Fibroblast of peridontal ligament (primary cell): ENCODE measurements around the gene ASTN2.

ENCODE experiments used
- DNase-seq: peaks from one replicate; pipeline ENCODE4 v3.0.0-alpha.2; 2010; ENCODE audit errors: extremely low read depth

Gene ASTN2

DNA sequence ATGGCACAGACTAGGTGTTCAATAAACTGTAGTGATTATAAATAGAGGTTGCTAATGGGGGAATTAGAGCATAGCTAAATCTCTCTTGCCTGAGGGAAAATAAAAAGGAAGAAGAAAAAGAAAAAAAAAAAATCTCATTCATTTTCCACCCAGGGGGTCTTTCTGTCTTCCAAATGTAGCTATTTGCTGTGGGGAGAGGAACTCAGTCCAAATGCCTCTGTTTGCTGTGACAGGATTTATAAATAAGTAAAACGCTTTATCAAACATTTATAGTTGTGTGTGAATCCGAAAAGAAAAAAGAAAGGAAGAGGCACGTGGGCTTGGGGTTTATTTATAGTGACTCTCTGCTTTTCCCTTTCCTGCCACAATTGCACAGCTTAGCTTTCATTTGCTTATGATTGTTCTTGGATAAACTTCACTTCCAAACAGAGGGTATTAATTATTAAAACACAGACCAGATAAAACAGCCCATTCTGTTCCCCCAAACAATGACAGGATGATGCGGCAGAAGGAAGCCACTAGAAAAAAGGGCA, 245.7 kb downstream of the ASTN2 start:
- no peak for DNase-seq

DNA sequence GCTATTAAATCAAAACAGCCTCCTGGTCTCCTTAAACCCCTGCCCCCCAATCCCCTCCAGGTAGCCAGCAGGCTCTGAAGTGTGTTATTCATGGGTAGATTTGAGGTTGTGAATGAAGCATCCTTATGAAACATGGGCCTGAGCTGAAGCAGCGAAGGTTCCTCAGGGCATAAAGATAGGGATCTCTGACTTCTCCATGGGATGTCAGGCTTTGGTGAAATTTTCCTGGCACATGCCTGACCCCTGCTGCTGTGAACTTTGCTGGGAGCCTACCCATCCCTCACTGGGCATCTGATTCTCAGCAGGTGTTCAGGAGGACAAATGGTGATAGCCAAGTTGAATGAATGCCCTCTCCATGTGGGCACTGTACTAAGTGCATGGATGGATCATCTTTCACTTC, 250.3 kb downstream of the ASTN2 start:
- DNase-seq, result no peak

DNA sequence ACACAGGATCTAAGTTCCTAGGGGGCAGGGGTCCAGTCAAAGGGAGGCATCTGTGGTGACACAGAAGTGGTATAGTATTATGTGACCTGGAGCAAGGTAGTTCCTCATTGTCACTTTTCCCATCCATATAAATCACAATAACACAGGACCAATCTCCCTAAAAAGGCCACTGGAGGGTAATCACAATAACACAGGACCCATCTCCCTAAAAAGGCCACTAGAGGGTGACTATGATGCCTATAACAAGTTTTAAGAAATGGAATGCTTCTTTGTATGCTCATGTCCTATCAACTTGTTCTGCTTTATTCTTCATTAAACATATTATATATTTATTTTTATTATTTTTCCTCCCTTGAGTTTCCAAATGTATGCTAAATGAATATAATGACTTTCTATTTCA, 254.6 kb downstream of the ASTN2 start:
- DNase-seq, result no peak

DNA sequence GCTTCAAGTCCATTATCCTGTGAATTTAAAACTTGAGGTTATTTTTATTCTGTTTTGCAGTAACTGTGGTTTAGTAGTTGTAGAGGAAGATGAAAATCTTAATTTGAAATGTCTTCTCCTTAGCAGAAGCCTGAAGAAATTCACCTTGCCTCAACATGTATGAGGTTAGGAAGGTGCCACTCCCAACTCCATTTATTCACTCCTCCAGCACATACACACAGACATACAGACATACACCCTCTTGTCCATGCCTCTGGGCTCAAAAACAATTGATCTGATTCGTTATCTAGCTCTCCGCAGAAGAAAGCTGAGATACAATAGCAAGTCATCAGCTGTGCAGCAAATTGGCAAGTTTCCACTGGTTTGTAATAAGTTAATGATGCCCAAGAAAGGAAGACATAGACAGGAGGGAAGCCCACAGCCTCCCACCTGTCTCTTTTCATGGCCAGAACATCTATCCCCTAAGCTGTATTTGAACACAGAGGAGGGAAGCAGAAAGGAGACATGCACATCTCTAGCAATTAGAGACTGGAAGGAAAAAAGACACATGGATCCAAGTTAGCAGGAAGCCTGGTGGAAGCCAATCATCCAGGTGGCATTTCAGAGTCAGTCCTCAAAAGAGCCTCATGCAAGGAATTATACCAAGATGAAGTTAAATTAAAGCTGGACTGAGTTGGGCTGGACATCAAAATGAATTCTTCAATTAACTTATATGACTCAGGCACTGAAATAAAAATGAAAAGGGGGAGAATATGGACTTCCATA, 257.9 kb downstream of the ASTN2 start:
- DNase-seq, result no peak

DNA sequence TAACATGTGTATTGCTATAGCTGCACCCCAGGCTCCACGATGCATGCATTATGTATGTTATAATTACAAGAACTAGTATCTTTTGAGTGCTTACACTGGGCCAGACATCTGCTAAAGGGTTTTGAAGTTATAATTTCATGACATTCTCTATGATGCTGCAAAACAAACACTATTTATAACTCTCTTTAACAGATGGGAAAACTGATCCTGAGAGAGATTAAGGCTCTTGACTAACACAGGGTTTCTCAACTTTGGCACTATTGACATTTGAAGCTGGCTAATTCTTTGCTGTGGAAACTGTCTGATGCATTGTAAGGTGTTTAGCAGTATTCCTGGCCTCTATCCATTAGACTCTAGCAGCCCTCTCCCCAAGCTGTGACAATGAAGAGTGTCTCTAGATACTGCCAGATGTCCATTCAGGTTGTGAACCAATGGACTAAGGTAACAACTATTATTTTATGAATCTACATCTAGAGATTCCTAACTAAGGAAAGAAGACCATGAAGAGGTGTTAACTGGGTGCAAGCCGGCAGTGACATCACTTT, 258.6 kb downstream of the ASTN2 start:
- DNase-seq, result no peak

DNA sequence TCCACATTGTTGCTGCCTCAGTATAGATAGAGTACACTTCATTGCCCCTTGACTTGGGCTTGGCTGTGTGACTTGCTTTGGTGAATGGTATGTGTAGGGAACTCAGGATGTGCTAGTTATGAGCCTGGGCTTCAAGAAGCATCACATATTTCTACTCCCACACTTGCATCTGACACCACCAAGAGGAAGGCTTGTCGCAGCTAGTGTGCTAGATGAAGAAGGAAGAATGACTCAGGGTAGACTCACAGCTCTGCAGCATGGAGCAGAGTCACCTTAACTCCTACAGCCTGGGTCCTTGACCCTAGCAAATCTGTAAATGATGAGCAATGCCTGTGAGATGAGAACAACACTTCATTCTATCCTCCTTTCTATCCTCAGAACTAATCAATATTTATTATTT, 261.8 kb downstream of the ASTN2 start:
- DNase-seq, result no peak

DNA sequence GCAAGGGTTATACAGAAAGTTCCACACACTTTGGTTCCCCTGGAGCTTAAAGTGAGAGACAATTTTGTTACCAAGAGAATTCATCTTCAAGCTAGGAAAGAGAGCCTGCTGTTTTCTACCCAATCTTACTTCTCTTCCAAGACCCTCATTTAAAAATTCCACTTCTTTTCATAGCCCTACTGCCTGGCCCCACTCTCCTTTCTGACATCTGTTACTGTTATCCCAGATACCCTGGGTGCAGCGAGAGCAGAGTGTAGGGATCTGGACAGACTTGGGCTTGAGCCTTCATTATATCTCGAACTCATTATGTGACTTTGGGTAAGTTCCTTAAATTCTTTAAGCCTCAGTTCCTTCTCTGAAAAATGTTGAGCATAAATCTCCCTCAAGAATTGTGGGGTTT, 263.1 kb downstream of the ASTN2 start:
- no peak for DNase-seq

DNA sequence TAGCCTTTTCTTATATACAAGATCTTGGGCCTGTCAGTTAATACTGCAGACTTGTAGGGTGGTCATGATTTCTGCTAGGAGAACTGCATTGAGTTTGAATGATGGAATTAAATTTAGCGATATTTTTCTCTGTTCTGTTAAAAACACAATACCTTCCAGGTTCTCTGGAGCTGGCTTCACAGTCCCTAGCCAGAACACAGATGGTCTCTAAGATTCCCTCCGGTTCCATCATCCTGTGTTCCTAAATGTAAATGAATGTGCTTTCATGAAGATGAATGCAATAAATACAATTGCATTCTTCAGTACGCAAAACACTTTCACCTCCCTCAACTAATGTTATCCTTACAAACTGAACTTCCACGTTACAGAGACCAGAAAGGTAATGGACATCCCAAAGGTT, 264.9 kb downstream of the ASTN2 start:
- no peak for DNase-seq

DNA sequence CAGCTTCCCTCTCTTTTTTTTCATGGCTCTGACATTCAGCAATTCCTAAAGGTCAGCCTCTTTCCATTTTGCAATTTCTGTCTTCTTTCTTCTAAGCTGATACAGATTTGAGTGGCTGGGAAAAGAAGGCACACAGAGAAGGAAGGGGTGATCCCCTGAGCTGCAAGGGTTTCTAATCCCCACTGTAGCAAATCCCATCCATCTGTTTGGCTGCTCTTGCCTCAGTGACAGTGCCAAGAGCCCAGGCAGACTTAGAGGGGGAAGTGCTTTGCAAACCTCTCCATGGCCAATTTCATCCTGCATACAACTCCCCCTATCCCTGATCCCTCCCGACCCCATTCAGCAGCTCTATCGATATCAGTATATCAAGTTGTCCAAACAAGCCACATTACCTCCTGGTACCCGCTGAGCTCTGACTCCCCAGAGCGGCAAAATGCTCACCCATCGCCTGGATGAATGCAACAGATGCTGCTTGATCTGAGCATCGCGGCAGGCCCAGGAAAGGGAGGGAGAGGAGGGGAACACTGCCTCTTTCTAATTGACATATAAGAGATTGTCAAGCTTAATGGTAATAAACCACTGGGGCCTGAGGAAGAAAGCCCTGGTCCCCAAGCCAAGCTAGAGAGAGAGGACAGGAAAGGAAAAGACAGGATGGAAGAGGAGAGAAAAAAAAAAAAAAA, 268.9 kb downstream of the ASTN2 start:
- DNase-seq, result no peak

DNA sequence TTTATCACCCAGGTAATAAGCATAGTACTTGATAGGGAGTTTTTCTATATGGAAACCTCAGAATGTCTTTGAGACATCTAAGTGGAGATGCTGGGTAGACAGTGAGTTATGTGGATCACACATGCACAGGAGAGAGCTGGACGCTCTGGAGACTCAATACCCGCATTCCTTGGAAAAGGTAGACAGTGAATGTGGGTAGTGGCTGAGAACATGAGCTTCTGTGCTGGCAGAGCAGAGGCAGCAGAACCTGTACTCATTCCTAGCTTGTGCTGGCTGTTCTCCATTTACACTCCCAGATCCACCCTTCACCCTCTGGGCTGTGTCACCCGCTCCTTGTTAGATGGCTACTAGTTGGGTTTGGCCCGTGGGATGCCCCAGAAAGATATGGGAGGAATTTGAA, 269.8 kb downstream of the ASTN2 start:
- DNase-seq, result no peak

DNA sequence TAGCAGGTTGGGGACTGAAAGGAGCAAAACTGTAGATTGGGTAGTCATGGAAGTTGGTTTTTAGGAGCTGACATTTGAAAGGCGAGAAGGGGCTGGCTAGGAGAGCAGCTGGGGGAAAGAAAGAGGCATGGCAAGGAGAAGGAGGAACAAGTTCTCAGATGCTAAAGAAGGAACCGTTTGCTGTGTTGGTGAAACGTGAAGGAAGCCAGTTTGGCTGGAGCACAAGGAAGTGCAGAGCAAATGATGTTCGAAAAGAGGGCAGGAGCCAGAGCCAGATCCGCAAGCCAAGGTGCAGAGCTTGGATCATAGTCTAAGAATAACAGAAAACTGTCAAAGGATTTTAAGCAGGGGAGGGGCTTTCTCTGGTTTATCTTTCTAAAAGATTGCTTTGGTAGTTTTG, 276.6 kb downstream of the ASTN2 start:
- DNase-seq, result no peak

DNA sequence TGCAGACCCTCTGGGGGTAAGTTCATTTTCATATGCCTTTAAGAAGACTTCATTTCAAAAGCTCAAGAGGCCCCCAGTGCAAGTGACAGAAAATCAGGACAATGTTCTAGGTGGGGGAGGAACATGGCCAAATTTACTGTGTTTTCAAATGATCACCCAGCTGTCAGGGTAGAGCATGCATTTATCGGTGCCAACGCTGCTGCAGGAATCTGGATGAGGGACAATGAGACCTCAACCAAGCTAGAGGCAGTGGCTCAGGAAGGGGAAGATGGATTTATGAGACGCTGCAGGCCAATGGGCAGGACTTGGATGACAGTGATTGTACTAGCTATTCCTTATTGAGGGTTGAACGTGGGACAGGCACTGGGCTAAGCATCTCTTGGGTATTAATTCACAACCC, 278.4 kb downstream of the ASTN2 start:
- DNase-seq, result no peak

DNA sequence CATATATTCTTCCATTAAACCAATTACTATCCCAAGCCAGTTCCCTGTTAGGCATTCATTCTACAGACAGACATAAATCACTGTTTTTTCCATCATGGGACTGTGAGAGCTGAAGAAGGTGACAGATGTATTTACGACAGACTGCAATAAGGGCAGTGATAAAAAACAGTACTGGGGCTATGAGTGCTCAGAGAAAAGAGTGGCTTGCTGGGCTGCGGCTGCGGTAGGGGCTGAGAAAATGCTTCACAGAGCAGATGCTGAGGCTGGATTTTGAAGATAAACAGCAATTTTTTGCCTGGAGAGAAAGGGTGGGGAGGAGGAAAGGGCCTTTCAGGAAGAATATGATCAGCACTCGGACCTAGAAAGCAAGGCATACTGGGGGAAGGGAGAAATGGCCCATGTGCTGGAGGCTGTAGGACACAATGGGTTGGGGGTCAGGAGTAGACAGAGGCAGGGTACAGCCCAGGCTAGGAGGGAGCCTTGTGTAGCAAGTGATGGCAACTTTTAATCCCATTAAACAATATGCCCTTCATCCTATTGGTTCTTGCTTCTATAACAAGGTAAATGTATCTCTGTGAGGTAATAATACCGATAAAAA, 279.3 kb downstream of the ASTN2 start:
- no peak for DNase-seq

DNA sequence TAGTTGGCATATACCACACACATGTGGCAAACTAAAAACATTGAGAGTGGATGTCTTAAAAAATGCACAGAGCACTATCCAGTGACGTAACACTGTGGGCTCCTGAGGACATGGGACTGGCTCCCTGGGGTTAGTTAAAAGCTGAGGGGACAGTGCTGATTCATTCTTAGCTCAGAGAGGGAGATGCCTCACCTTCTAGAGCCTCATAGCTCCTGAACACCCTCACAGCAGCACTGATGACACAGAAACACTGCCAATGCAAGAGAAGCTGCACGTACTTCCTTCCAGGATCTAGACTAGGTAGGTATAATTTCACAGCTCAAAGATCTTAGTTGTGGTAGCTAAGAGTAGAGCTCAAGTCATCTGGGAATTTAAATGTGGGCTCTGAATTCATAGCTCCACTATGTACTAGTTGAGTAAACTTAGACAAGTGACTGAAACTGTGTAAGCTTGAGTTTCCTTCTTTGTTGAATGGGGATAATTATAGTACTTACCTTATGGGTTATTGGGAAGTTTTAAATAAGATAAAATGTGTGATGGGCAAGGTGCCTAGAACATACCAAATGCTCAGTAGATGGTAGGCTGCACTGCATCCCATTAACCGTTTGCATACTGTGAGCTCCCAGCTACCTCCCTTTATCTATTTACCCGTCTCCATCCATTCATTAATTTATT, 279.9 kb downstream of the ASTN2 start:
- DNase-seq, result no peak

DNA sequence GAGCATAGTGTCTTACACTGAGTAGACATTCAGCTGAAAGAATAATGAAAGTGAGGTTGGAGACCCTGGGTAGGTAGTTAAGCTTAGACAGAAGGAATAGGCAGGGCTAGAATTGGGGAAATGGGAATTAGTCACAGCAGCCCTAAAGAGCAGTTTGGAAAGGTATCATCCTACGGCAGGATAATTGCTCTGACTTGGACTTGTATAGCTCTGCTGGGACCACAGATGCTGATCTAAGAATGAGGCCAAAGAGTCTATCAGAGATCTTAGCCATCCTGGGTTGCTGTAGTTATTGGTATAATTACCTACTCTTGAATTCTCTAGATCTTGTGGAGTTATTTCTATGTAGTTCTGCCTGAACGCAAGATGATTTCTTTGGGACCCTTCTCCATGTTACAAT, 288.0 kb downstream of the ASTN2 start:
- no peak for DNase-seq

DNA sequence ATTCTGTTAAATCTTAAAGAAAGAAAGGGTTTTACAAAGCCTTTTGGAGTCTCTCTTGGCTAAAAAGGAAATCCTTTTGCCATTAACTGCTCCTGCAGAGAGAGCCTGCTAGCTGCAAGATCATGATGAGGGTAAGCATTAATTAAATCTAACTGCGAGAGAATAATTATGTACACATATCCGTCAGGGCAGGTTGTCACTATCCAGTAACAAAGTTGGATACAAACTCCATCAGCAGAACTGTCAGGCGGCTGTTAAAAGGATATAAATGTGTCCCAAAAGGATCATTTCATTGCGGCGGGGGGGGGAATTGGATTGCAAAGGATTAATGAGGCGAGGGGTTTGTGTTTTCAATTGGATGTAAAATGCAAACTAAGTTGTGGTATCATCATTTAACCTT, 289.3 kb downstream of the ASTN2 start:
- no peak for DNase-seq

DNA sequence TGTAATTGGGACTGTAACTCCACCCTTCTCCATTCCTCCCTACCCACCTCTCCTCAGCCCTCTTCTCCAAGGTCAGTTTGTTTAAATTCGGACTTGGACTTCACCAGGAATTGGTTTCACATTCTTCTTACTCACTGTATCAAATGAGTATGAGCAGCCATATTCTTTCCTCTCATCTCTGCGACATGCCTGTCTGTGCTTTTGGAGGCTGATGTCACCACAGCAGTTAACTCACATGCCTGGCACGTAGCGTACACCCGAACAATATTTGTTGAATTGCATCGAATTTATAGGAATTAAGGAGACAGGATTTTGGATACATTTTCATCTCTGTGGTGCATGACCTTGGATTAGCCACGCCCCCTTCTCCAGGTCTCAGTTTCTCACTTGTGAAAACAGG, 291.1 kb downstream of the ASTN2 start:
- DNase-seq, result no peak

DNA sequence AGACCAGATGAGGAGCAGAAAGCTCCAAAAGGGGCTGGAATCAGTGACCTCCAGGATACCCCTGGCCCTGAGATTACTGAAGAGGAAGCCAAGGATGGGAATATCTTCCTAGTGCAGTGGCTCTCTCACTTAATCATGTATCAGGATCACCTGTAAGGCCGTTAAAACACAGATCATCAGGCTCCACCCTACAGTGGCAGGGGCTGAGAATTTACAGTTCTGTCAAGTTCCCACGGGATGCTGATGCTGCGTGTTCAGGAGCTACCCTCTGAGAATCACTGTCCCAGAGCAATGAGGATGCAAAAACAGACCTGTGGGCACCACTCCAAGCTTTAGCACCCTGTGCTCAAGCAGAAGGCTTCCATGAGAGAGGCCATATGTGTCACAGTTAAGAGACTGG, 291.9 kb downstream of the ASTN2 start:
- DNase-seq, result no peak

DNA sequence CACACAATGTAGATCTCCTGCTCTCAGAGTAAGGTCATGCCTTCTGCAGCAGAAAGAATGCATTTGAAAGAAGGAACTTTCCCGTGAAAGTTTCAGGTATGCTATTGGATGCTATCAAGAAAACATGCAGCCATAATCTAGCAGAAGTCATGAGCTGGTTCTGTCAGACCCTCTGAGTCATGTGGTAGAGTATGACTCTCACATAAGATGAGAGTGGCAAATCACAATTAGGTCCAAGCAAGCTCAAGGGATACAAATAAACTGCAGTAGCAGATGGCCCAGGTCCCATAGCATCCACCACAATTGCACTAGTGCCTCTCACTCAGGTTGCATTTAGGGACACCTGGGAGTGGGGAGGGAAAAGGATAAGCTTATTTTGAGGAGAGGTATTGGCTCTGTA, 292.8 kb downstream of the ASTN2 start:
- no peak for DNase-seq

DNA sequence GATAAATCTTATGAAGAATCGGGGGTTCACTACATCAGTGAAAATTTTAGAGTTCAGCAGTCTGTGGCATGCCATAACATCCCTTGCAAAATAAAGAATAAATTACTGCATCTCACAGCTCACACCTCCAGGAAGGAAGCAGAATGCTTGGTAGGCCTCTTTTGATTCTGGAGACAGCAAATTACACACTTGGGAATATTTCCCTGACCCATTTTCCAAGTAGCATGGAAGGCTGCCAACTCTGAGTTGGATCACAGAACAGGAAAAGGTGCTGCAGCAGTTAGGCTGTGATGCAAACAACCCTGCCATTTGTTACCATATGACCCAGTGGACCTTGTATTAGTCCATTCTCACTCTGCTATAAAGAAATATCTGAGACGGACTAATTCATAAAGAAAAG, 293.5 kb downstream of the ASTN2 start:
- DNase-seq, result no peak

DNA sequence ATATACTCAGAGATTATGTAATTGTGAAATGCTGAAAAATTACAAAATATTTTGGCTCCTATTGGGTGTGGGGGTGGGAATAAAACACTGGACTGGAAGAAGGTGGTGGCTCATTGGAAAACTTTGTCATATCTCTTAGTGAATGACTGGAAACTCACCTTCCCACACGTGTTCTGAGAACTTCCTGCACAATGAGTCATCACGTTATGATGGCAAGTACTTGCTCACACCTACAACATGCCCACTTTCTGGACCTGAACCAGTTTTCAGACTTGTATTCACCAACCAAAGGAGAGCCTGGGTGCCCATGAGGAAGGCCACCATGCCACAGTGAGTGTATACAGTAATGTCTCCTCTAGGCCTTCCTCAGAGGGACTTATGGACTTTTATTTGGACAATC, 294.8 kb downstream of the ASTN2 start:
- DNase-seq, result no peak

DNA sequence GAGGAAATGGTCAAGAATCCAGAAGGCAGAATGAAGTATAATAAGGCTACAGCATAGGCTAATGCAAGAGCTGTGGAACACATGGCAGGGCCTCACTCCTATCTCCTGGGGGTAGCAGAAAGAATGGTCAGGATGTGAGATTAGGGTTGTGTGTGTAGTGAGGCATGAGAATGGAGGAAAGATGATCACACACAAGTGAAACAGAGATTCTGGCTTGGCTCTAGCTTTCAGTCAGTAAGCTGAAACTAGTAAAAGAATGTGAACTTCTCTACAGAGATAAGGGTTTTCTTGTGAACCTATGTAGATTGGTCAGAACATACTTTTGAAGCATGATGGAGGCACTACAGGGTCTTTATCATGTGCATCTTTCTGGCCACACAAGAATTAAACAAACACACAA, 298.8 kb downstream of the ASTN2 start:
- DNase-seq, result no peak
